ENCODE measurements around the gene DTNB. TPM values are rescaled to one million over a fixed set of nuclear protein-coding genes. Genes with fewer than 3 reads are reported as not detected.
"Not testable (repeated sequence)": the region's sequence is repeated elsewhere in the genome, so short reads cannot be mapped to it uniquely, and the experiment has no call there.

DTNB gene
- total and polyA plus RNA-seq, 12 donors = 4.7 to 27.5 (median 9.4) TPM

DNA sequence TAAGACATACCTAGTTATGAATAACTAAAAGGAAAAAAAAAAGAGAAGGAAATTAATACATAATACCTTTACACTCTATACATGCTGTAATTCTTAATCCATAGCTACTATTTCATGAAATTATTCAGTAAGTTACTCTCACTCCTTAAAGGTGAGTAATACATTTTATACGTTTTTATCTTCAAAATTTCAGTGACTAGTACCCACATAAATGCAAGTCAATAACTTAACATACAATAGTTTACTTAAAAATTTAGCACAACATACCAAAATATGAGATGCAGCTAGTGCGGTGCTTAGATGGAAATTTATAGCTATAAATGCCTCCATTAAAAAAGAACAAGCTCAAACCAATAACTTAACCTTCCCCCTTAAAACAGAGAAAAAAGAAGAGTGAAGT, 36.0 kb upstream of the DTNB start:
- Histone ChIP-seq H3K4me3 (no peak overlapping the region), H3K4me1 (replicated peaks in 1 of 2) (no peaks in the 10 kb centered on the region), H3K27me3 (no peaks in the 10 kb centered on the region), H3K27ac (no peak overlapping the region), H3K36me3 (replicated peaks in 1 of 2) (no peaks in the 10 kb centered on the region), H3K9me3 (replicated peaks in 1 of 3) (no peaks in the 10 kb centered on the region)
- WGBS, 4 donors = 73 to 84% (median 80%) methylated on average over 2 of the region's 2 CpGs
- TF ChIP-seq, protein P1, sequence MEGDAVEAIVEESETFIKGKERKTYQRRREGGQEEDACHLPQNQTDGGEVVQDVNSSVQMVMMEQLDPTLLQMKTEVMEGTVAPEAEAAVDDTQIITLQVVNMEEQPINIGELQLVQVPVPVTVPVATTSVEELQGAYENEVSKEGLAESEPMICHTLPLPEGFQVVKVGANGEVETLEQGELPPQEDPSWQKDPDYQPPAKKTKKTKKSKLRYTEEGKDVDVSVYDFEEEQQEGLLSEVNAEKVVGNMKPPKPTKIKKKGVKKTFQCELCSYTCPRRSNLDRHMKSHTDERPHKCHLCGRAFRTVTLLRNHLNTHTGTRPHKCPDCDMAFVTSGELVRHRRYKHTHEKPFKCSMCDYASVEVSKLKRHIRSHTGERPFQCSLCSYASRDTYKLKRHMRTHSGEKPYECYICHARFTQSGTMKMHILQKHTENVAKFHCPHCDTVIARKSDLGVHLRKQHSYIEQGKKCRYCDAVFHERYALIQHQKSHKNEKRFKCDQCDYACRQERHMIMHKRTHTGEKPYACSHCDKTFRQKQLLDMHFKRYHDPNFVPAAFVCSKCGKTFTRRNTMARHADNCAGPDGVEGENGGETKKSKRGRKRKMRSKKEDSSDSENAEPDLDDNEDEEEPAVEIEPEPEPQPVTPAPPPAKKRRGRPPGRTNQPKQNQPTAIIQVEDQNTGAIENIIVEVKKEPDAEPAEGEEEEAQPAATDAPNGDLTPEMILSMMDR (IDR thresholded peaks at IDR 0.05) = no peak
- TF ChIP-seq POLR2A (IDR thresholded peaks at IDR 0.05) = no peak
- no peak for DNase-seq
- intact Hi-C loops (cut with DNase I) = no loop called here

DNA sequence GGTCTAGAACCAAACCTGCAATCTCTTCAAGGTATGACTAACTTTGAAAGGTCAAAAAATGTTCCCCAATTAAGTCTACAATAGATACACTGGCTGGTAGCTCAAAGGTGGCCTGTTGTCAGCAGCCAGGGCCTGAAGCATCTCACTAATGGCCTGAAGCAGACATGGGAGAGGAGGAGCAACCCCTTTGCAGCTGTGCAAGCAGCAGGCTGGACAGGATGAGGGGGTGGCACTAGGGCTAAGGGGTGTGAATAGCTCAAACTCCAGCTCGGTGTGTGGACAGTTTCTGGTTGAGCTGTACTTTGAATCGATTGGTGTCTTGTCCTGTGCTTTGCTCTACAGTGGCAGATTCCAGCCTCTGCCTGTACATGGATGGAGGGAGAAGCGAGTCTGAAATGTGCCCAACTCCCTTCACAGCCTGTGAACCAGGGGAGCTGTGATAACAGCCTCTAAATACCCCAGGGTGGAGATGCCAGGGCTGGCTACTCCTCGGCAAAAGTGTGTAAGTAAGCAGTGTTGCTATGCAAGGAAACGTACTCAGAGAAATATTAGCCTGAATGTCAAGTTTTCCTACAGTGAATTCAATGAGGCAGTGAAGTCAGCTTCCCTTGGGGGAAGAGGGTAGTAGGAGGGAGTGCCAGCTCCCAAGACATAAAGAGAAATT, 34.7 kb upstream of the DTNB start:
- TF ChIP-seq POLR2A (IDR thresholded peaks at IDR 0.05) = no peak
- TF ChIP-seq, protein P1 (IDR thresholded peaks at IDR 0.05) = no peak
- WGBS, 4 donors = 74 to 82% (median 75%) methylated on average over 5 of the region's 5 CpGs
- Histone ChIP-seq H3K27ac (no peak overlapping the region), H3K27me3 (no peaks in the 10 kb centered on the region), H3K36me3 (replicated peaks in 1 of 2) (no peaks in the 10 kb centered on the region), H3K9me3 (replicated peaks in 1 of 3) (no peaks in the 10 kb centered on the region), H3K4me3 (no peak overlapping the region), H3K4me1 (replicated peaks in 1 of 2) (no peaks in the 10 kb centered on the region)
- DNase-seq = no peak
- intact Hi-C loops (cut with DNase I) = no loop called here

DNA sequence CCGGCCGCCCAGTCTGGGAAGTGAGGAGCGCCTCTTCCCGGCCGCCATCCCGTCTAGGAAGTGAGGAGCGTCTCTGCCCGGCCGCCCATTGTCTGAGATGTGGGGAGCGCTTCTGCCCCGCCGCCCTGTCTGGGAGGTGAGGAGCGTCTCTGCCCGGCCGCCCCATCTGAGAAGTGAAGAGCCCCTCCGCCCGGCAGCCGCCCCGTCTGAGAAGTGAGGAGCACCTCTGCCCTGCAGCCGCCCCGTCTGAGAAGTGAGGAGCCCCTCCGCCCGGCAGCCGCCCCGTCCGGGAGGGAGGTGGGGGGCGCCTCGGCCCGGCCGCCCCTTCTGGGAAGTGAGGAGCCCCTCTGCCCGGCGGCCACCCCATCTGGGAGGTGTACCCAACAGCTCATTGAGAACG, 32.2 kb upstream of the DTNB start:
- H3K4me3 ChIP-seq; DNase-seq; H3K27me3 ChIP-seq; intact Hi-C loops (cut with DNase I); H3K4me1 ChIP-seq (replicated peaks in 1 of 2); H3K36me3 ChIP-seq (replicated peaks in 1 of 2); H3K9me3 ChIP-seq (replicated peaks in 1 of 3); H3K27ac ChIP-seq: not testable (repeated sequence)
- WGBS, 4 donors = 94 to 97% (median 96%) methylated on average over 6 to 32 of the region's 33 CpGs

DNA sequence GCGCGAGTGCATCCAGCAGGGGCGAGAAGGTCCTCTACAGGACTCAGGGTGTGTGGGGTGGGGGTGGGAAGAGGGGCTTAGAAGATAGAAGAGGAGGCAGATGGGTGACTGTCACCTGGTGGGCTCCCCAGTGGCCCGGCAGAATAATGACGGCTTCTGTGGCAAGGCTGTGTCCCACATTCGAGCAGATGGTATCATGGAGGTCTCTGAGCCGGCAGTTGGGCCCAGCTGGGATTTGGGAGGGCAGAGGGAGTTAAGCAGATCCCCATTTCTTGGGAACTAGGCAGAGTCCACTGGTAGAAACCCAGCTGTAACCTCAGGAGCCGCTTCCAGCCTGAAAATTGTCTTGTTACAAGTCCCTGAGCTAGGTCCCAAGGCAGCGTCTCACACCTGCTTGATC, 28.4 kb upstream of the DTNB start:
- no peak for DNase-seq
- H3K27me3 ChIP-seq = no peaks in the 10 kb centered on the region
- H3K36me3 ChIP-seq (replicated peaks in 1 of 2) = no peaks in the 10 kb centered on the region
- 89 to 94% (median 91%) methylated on average over 7 to 9 of the region's 9 CpGs for WGBS, 4 donors
- H3K9me3 ChIP-seq (replicated peaks in 1 of 3) = no peaks in the 10 kb centered on the region
- TF ChIP-seq POLR2A (IDR thresholded peaks at IDR 0.05) = no peak
- TF ChIP-seq, protein P1 (IDR thresholded peaks at IDR 0.05) = no peak
- H3K27ac ChIP-seq = no peak overlapping the region
- H3K4me3 ChIP-seq = no peak overlapping the region
- intact Hi-C loops (cut with DNase I) = no loop called here
- H3K4me1 ChIP-seq (replicated peaks in 1 of 2) = no peaks in the 10 kb centered on the region

DNA sequence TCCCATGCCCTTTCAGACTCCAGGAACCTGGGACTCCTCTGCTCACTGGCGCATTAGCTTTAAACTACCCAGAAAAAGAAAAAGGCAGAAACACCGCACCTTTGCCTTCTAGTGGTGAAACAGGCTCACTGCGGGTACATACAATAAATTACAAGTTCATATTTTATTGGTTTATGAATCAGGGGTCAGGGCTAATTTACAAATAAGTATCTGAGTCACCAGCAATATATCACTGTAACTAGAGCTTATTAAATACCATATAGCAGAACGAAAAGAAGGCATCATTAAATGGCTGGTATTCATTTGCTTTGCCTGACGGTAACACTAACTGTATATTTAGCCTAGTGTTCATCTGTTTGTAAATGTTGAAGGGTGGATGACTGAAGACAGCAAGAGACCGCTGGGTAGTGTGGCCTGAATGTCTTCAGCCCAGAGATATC, 26.9 kb upstream of the DTNB start:
- Histone ChIP-seq H3K4me1 (replicated peaks in 1 of 2) (no peaks in the 10 kb centered on the region), H3K9me3 (replicated peaks in 1 of 3) (no peaks in the 10 kb centered on the region), H3K27me3 (no peaks in the 10 kb centered on the region), H3K27ac (no peak overlapping the region), H3K4me3 (no peak overlapping the region), H3K36me3 (replicated peaks in 1 of 2) (no peaks in the 10 kb centered on the region)
- TF ChIP-seq, protein P1 (IDR thresholded peaks at IDR 0.05) = peak; percentile 70 to 75 (median 72)
- no peak for TF ChIP-seq POLR2A (IDR thresholded peaks at IDR 0.05)
- WGBS, 4 donors = 17 to 28% (median 20%) methylated on average over 6 of the region's 6 CpGs
- DNase-seq = peak; percentile 28 to 65 (median 35)
- intact Hi-C loops (cut with DNase I) = no loop called here
